Dedifferentiated amniotic fluid mesenchymal stem cell (primary cell): ENCODE data around the gene FCER2.
A peak's percentile ranks its signal among the peaks of the same experiment; 100 is the strongest.

Source experiments
- DNase-seq: peaks from one replicate; pipeline ENCODE4 v3.0.0-alpha.2; 2016; ENCODE audit errors: extremely low spot score

The FCER2 gene

GRCh38 chr19:7701049-7701653, 780 bp downstream of the FCER2 start:
- DNase-seq = no peak

- no peak for DNase-seq
These were observed 2.2 kb downstream of the FCER2 start for GRCh38 chr19:7699417-7700401.

GRCh38 chr19:7699003-7699402, 2.9 kb downstream of the FCER2 start:
- no peak for DNase-seq

GRCh38 chr19:7698583-7698982, 3.3 kb downstream of the FCER2 start:
- DNase-seq = no peak

- DNase-seq = no peak
These were observed 4.1 kb downstream of the FCER2 start for GRCh38 chr19:7697721-7698287.

- DNase-seq = no peak
These were observed 7.4 kb downstream of the FCER2 start for GRCh38 chr19:7694499-7694898.

- DNase-seq = no peak
These were observed 9.4 kb downstream of the FCER2 start for GRCh38 chr19:7692417-7693088.

- DNase-seq = no peak
These were observed 10.4 kb downstream of the FCER2 start for GRCh38 chr19:7691497-7691896.

- DNase-seq = no peak
These were observed 11.1 kb downstream of the FCER2 start for GRCh38 chr19:7690779-7691258.

GRCh38 chr19:7689165-7689564, 12.8 kb downstream of the FCER2 start:
- DNase-seq = no peak

GRCh38 chr19:7687177-7687576, 14.8 kb downstream of the FCER2 start:
- no peak for DNase-seq

GRCh38 chr19:7685546-7686445, 16.1 kb downstream of the FCER2 start:
- no peak for DNase-seq

- DNase-seq = no peak
These were observed 19.6 kb downstream of the FCER2 start for GRCh38 chr19:7682175-7682855.

- peak; percentile 61 for DNase-seq
These were observed 20.4 kb downstream of the FCER2 start for GRCh38 chr19:7681340-7682174.

GRCh38 chr19:7680606-7681339, 21.2 kb downstream of the FCER2 start, which contains the start of gene TRAPPC5:
Gene TRAPPC5, plus strand, starts transcription at chr19:7680833. Its CDS starts 1,421 bp downstream, at chr19:7682254.
- DNase-seq = peak; percentile 72

- no peak for DNase-seq
These were observed 21.9 kb downstream of the FCER2 start for GRCh38 chr19:7679771-7680605.

- DNase-seq = no peak
These were observed 22.8 kb downstream of the FCER2 start for GRCh38 chr19:7678971-7679751.
